ENCODE results near the gene DPH6.

Gene DPH6

GRCh38 chr15:35321926-35322325 is 224.0 kb downstream of the DPH6 start:
- Histone ChIP-seq H3K27ac (ENCODE audit: low read length) (no peak overlapping the region), H3K9me3 (ENCODE audit: insufficient read depth, low read depth, low read length) (no peaks in the 10 kb centered on the region), H3K4me3 (ENCODE audit: low read length) (no peak overlapping the region), H3K27me3 (ENCODE audit: insufficient read depth, low read length) (no peaks in the 10 kb centered on the region), H3K36me3 (ENCODE audit: insufficient read depth, low read depth, low read length) (no peaks in the 10 kb centered on the region), H3K9ac (ENCODE audit: low read depth, low read length) (no peak overlapping the region), H3K4me1 (ENCODE audit: insufficient read depth, low read length) (no peaks in the 10 kb centered on the region)

GRCh38 chr15:35320911-35321310 is 225.1 kb downstream of the DPH6 start:
- no peaks in the 10 kb centered on the region for H3K9me3 ChIP-seq (ENCODE audit: insufficient read depth, low read depth, low read length)
- H3K27ac ChIP-seq (ENCODE audit: low read length) = no peak overlapping the region
- no peak overlapping the region for H3K4me3 ChIP-seq (ENCODE audit: low read length)
- H3K36me3 ChIP-seq (ENCODE audit: insufficient read depth, low read depth, low read length) = no peaks in the 10 kb centered on the region
- H3K27me3 ChIP-seq (ENCODE audit: insufficient read depth, low read length) = no peaks in the 10 kb centered on the region
- H3K9ac ChIP-seq (ENCODE audit: low read depth, low read length) = no peak overlapping the region
- H3K4me1 ChIP-seq (ENCODE audit: insufficient read depth, low read length) = no peaks in the 10 kb centered on the region
